A673 (cell line): ENCODE measurements around the gene LAMP5.

Source experiments
- EZH2 ChIP-seq: fragments of 200-600 bp; sonication (generic); IDR thresholded peaks from 2 replicates; pipeline ENCODE4 v1.6.1; 2017; ENCODE audit warnings: borderline replicate concordance, low read depth, mild to moderate bottlenecking, mixed read lengths, antibody characterized with exemption, low read length; ENCODE audit not compliant: poor library complexity, severe bottlenecking
- TF ChIP-seq, protein P1 (sequence below): fragments of 300-800, 200-600 bp; sonication (generic); conservative IDR thresholded peaks from 2 replicates; pipeline ENCODE4 v1.5.1; 2017; ENCODE audit warnings: low read depth, mild to moderate bottlenecking, antibody characterized with exemption, low read length, moderate library complexity, mixed read lengths

DNA sequence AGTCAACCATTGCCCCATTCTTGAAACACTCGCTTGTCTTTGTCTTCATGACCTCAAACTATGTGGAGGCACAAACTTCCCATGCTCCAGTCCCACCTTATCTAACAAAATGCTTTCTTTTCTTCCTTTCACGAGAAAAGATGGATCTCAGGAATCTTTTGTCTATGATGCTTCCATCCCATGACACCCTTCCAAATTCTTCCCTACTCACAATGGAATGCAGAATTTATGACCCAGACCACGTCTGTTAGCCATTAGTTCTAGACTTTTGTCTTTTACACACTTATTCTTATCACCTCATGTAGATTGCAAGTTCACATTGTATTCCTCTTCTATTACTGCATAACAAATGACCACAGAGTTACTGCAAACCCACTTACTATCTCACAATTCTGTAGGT lies 24.2 kb upstream of the LAMP5 start:
- TF ChIP-seq, protein P1, sequence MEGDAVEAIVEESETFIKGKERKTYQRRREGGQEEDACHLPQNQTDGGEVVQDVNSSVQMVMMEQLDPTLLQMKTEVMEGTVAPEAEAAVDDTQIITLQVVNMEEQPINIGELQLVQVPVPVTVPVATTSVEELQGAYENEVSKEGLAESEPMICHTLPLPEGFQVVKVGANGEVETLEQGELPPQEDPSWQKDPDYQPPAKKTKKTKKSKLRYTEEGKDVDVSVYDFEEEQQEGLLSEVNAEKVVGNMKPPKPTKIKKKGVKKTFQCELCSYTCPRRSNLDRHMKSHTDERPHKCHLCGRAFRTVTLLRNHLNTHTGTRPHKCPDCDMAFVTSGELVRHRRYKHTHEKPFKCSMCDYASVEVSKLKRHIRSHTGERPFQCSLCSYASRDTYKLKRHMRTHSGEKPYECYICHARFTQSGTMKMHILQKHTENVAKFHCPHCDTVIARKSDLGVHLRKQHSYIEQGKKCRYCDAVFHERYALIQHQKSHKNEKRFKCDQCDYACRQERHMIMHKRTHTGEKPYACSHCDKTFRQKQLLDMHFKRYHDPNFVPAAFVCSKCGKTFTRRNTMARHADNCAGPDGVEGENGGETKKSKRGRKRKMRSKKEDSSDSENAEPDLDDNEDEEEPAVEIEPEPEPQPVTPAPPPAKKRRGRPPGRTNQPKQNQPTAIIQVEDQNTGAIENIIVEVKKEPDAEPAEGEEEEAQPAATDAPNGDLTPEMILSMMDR = no peak
- TF ChIP-seq EZH2 = no peak
